ENCODE measurements around the gene TSGA10. TPM values are rescaled to one million over a fixed set of nuclear protein-coding genes. Genes with fewer than 3 reads are reported as not detected.

Gene TSGA10
- total RNA-seq = 3.3 and 13.1 TPM in 2 replicates

GRCh38 chr2:99154643-99155536 lies at the start of gene TSGA10, which contains the start of gene LIPT1:
Gene TSGA10, minus strand, starts transcription at chr2:99154942. Its CDS starts 45,503 bp downstream, at chr2:99109439.
Gene LIPT1, plus strand, starts transcription at chr2:99154967. Its CDS starts 6,991 bp downstream, at chr2:99161958.

GRCh38 chr2:99180755-99181623 lies 26.2 kb upstream of the TSGA10 start, which contains the start of the genes MITD1 and MRPL30:
Gene MITD1, minus strand, starts transcription at chr2:99181058. Its CDS starts 77 bp downstream, at chr2:99180981.
Gene MRPL30, plus strand, starts transcription at chr2:99181184. Its CDS starts 5,020 bp downstream, at chr2:99186204.

GRCh38 chr2:99141110-99142108 lies 13.3 kb downstream of the TSGA10 start, which contains the start of gene C2orf15:
Gene C2orf15, plus strand, starts transcription at chr2:99141707. Its CDS starts 8,852 bp downstream, at chr2:99150559.

Other genes with a start within 250 kb of the TSGA10 start
- not detected in 2 replicates for gene CRACDL, start 218.7 kb downstream of the TSGA10 start, total RNA-seq
- 0.18 TPM in 1 of 2 replicates, not detected in the other for gene C2orf15, start 13.2 kb downstream of the TSGA10 start, total RNA-seq
- gene LIPT1, start within 50 bp of the TSGA10 start, total RNA-seq = 4.1 and 6.2 TPM in 2 replicates
- gene MITD1, start 26.1 kb upstream of the TSGA10 start, total RNA-seq = 25.5 and 26.9 TPM in 2 replicates
- gene MRPL30, start 26.2 kb upstream of the TSGA10 start, total RNA-seq = 33.9 and 36.1 TPM in 2 replicates
- gene LYG2, start 100.7 kb upstream of the TSGA10 start, total RNA-seq = not detected in 2 replicates
- gene LYG1, start 146.3 kb upstream of the TSGA10 start, total RNA-seq = 0.14 TPM in 1 of 2 replicates, not detected in the other
- 81.1 and 88.9 TPM in 2 replicates for gene TXNDC9, start 181.4 kb upstream of the TSGA10 start, total RNA-seq
- gene EIF5B, start 182.4 kb upstream of the TSGA10 start, total RNA-seq = 34.7 and 57.7 TPM in 2 replicates